Stimulated activated CD8-positive, alpha-beta memory T cell treated with anti-CD3 and anti-CD28 coated beads, Interleukin-15, amount 100 ng/mL, for 4 hours (primary cell): ENCODE data around the gene CD7.

Source experiments
- DNase-seq, 2 donors: peaks; one replicate each; pipeline ENCODE4 v3.0.0-alpha.2; 2020; ENCODE audit warnings: low read depth in 2 of 2

Gene CD7

DNA sequence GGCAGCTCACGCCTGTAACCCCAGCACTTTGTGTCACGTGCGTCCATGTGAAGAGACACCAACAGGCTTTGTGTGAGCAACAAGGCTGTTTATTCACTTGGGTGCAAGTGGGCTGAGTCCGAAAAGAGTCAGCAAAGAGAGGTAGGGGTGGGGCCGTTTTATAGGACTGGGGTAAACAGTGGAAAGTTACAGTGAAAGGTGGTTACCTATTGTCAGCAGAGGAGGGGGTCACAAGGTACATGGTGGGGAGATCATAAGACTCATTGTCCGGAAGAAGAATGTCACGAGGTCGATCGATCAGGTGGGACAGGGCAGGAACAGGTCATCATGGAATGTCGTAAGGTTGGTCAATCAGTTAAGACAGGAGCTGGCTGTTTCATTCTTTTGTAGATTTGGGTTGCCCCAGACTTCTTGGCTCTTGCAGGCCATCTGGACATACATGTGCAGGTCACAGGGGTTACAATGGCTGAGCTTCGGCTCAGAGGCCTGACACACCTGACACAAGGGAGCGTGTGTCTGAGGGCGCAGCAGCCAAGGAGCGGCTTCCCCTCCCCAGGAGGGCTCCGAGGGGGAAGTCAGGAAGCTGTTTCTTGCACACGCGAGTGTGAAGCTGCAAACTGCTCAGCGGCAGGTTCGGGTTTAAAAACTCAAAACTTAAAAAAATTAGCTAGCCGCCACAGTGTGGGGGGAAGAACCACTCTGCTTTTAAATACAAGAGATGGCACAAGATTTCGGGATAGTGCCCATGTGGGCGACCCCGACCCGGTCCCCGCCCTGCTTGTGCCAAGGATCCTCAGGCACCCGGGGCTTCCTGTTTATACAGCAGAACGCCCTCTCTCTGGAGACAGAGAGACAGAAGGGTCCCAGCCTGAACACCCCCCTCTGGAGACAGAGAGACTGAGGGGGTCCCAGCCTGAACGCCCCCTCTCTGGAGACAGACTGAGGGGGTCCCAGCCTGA lies 29.2 kb upstream of the CD7 start:
- DNase-seq = no peak

DNA sequence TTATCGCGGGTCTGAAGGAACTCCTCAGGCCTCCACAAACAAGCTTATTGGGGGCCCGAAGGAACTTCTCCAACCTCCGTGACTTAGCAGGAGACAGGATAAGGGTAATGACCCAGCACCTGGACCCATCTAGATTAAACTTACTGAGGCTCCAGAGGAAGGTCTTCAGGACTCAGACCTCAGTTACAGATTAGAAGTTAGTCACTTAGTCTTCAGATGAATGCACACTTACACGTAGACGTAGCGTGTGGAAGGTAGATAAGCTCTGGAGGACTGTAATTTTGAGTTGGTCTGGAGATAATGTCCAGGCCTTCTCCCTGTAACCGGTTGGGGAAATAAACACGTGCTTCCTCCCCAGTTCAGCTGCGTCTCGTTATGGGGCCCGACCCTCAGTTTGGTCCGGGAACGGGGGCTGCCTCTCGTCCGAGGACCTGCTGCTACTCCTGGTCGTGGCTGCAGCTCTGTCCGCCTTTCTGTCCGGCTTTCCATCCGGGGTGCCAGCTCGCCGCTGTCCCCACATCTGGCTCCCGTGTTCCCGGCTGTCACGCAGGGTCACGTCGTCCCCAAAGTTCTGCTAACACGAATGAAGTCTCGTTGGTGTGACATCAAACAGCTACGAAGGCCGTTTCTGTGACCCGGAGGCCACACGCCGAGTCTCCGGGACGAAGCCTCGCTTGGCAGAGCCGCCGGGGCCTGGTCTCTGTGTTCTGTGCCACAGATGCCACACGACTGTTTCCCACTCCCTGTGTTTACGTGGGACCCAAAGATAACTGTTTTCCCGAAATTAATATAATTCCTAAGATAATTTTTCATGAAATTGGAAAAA lies 28.0 kb upstream of the CD7 start:
- DNase-seq = no peak

DNA sequence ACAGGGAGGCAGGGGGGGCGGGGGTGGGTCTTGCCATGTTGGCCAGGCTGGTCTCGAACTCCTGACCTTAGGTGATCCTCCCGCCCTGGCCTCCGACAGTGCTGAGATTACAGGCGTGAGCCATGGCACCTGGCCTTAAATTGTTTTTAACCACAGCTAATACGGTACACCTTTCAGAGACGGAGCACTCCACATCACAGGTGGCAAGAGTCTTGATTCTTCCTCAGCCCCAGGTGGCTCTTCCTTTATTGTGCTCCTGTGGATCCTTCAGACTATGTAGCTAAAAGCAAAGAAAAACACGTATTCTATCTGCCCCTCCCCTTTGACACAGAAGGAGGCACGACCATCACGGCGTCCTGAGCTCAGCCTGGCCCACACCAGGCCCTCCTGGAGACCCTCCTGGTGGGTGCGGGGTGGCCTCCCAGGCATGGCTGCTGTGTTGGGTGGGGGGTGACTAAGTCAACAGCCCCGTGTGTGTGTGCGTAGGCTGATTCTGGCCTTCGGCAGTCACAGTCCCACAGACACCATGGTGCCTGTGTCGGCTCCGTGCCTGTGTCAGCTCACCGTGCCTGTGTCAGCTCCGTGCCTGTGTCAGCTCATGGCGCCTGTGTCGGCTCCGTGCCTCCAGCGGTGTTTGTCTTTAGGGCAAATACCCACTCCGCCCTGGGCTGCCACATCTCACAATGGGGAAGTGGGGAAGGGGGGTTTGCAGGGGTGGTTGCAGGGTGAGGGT lies 26.9 kb upstream of the CD7 start:
- DNase-seq = no peak

DNA sequence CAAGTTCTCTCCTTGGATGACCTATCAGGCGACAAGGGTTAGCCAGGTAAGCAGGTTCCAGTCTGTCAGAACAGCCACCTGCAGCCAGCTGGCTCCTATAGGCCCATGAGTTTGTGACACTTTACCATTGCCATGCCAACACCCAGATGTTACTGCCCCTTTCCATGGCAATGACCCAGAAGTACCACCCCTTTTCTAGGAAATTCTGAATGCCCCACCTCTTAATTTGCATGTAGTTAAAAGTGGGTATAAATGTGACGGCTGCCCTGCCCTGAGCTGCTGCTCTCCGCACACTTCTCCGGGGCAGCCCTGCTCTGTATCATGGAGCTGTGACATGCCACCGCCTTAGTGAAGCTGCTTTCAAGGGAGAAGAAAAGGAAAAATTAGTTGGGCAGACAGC lies 26.2 kb upstream of the CD7 start:
- DNase-seq = no peak

DNA sequence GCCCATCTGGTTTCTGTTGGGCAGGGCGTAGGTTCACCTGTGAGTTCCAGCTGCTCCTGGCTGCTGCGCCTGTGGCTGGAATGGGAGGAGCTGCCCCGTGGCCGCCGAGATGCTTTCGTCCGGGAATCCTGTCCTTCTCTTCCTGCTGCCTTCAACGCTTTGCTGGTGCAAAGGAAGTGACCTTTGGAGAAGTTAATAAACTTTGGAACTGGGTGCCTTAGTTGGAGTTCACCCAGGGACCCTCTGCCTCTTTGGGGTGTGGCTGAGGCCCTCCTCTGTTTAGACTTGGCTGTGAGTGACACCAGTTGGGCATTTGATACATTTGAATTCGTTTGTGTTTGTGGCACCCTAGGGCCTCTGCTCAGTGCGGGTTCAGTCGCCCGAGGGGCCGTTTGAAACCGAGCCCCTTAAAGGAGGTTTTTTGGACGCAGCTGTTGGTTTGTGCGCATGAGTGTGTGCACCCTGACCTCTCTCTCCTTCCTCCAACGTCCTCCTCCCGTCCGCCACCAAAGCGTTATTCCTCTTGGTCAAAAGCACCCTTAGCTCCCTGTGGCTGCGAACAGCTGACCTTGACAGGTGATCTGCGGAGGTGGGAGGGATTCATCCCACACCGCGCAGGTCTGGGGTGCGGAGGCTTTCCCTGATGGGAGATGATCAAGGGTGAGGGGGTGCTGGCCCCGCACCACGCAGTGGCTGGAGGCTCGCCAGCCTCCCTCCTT lies 25.1 kb upstream of the CD7 start:
- DNase-seq = no peak

DNA sequence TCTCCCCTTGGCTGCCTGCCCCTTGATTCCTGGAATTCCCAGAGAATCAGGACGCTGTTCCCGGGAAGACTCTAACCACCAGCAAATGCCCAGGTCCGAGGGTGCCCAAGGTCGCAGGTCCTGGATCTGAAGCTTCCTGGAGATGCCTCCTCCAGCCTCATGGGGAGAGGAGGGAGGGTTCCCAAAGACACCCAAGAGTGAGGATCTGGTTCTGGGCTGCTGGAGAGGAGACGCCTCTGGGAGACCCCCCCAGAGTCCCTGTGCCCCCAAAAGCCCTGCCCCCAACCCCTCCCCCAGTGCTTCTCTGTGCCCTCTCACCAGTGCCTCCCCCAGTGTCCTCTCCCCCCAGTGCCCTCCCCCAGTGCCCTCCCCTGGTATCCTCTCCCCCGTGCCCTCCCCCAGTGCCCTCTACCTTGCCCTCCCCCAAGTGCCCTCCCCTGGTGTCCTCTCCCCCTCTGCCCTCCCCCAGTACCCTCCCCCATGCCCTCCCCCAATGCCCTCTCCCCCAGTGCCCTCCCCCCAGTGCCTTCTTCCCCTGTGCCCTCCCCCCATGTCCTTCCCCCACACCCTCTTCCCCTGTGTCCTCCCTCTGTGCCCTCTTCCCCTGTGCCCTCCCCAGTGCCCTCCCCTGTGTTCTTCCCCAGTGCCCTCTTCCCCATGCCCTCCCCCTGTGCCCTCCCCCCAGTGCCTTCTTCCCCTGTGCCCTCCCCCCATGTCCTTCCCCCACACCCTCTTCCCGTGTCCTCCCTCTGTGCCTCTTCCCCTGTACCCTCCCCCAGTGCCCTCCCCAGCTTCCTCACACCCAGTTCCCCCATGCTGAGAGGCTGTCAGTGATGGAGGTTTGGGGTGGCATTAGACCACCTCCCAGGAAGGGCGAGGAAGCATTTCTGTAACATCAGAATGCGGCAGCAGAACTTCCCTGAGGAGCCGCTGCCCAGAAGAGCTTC lies 22.5 kb upstream of the CD7 start:
- DNase-seq = no peak

DNA sequence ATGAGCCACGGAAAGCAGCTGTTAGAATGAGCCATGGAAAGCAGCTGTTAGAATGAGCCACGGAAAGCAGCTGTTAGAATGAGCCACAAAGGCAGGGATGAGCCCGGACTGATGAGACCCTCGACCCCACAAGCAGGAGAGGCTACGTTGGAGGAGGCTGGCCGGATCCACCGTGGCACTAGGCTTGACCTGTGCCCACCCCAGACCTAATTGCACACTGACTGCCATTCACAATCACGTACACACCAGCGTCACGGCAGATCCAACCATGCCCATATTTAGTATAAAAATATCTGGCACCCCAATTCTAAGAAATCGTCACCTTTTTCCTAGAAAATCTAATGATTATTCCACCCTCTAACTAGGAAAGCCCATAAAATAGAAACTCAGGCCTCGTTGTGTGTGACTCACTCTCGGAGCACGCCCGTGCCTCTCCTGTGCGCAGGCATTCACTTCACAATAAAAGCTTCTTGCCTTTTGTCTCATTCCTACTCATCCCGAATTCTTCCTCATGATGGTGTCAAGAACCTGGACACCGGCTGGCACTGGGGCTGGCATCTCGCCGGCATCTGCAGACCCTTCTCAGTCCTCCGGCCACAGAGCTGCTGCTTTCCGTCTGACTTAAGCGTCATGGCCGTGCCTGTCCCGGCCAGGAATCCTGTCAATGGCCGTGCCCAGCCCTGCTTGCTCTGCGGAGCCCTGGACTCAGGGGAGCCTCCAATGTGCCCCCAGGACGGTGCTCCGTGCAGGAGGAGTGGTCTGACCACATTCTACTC lies 21.6 kb upstream of the CD7 start:
- DNase-seq = no peak

DNA sequence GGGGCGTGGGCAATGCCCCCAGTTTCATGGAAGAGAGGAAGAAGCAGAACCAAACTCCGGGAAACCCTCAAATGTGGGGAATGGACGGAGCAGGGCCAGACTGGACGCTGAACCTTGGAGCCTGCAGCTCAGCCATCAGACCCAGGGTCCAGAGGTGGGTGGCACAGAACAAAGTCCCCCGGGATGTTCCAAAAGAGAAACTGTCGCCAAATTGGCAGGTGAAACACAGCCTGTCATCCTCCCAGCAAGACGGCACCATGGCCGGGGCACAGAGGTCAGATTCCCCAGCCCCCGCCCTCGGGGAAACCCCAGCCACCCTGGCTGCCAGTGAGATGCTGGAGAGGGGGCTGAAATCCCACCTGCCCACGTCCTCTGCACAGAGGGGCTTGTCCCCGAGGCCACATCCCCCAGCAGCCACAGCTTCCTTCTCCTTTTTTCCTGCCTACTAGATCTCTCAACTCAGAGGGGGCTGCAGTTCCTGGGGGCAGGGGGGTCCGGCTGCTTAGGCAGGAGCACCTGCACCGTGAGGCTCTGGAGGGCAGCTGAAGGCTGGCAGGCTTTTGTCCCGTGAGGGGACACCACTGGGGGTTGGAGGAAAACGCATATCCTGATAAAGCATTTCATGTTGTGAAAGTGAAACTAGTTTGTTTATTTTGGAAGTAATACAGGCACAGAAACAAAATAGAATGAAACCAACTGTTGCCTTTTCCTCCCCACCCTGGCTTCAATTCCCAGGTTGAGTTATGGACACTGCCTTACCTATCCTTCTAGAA lies 17.4 kb upstream of the CD7 start:
- DNase-seq = no peak

DNA sequence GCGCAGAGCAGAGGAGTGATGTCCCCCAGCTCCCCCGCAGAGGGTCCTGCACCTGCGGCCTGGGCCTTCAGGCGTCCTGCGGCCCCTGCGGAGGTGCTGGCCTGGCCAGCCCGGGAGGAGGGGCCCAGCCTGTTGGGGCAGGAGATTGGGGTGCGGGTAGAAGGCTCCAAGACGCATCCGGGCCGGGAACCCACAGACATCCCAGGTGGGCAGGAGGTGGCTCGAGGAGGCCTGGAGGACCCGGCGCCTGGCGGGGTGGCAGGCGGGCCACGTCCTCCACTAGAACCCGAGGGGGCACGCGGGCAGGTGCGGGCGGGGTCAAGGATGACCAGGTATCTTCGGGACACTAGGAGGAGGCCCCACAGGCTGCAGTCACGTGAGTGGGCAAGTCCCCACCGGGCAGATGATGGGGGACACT lies 16.8 kb upstream of the CD7 start:
- DNase-seq = no peak

DNA sequence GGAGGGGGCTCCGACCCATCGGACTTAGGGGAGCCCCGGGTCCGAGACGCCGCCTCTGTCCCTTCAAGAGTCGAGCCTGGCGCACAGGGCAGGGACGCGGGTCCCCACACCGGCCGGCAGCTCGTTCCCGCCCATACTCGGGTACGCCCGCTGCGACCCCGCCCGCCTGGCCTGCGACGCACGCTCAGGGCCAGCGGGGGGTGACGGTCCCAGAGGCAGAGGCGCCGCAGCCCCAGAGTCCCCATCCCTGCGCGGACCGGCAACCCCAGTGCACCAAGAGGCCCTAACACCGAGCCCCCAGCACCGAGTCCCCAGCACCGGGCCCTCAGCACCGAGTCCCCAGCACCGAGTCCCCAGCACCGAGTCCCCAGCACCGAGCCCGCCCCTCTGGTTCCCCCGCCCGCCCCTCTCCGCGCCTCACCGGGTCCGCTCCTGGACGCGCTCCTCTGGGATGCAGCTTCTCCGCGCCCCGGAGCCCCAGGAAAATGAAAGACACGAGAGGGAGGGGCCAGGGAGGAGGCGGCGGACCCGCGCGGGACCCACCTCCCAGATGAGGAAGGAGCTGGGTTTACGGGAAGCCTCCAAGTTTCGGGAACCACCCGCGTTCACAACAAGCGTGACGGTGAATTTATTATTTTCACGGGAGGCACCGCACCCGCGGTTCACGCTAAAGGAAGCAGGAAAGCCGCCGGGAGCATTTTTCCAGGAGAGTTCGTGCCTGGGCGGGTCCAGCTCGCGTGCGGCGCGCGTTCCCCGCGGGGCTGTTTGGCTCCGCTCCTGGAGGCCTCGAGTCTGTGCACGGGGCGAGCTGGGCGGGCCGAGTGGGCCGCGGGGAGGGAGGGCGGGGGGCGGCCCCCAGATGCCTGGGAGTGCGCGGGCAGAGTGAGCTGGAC lies 16.1 kb upstream of the CD7 start, which contains the start of gene SECTM1:
Gene SECTM1, minus strand, starts transcription at position 488 of the 893 bp plus-strand sequence. CDS start 6,526 bp downstream, outside the sequence.
- DNase-seq = no peak

DNA sequence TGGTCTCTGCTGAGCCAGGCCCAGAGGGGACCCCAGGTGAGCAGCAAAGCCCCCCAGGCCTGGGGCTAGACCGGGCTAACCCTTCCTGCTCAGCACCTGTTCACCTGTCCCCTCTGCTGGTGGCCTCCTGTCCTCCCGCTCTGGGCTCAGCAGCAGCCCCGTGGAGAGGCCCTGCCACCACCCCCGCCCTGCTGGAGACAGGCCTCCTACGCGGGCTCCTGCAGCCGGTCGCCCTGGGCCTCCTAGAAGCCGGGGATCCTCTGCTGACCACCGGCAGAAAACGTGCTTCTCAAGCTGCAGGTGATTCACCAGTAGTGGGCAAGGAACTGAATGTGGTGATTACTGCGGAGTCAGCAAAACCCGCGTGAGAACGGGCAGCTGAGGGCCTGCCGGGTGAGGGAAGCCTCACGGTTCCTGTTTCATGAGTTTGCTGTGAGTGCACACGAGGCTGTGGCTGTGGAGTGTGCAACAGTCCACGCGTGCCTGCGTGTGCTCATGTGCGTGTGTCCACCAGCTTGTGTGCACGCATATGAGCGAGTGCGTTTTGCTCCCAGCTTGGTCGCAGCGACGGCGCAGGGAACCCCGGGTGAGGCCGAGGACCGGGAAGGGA lies 15.4 kb upstream of the CD7 start:
- no peak for DNase-seq

DNA sequence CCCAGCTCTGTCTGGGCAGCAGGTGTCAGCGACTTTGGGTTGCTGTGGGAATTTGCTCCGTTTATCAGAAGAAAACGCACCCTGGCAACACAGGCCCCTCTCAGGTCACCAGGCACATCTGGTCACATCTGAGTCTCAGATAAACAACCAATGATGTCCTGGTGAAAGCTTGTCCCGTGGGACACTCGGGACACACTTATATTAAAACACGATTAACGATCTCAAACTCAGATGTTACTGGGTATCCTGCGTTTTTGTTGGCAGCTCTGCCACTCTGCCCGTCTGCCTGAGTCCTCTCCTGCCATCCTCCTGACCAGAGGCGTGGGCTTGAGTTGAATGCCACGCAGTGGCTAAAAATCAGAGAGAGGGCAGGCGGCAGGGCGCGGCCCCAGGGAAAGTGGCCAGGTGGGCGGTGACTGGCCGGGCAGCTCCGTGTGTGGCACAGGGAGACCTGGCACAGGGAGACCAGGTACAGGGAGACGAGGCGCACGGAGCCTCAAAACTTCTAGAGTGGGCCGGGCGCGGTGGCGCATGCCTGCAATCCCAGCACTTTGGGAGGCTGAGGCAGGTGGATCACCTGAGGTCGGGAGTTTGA lies 14.0 kb upstream of the CD7 start:
- no peak for DNase-seq

DNA sequence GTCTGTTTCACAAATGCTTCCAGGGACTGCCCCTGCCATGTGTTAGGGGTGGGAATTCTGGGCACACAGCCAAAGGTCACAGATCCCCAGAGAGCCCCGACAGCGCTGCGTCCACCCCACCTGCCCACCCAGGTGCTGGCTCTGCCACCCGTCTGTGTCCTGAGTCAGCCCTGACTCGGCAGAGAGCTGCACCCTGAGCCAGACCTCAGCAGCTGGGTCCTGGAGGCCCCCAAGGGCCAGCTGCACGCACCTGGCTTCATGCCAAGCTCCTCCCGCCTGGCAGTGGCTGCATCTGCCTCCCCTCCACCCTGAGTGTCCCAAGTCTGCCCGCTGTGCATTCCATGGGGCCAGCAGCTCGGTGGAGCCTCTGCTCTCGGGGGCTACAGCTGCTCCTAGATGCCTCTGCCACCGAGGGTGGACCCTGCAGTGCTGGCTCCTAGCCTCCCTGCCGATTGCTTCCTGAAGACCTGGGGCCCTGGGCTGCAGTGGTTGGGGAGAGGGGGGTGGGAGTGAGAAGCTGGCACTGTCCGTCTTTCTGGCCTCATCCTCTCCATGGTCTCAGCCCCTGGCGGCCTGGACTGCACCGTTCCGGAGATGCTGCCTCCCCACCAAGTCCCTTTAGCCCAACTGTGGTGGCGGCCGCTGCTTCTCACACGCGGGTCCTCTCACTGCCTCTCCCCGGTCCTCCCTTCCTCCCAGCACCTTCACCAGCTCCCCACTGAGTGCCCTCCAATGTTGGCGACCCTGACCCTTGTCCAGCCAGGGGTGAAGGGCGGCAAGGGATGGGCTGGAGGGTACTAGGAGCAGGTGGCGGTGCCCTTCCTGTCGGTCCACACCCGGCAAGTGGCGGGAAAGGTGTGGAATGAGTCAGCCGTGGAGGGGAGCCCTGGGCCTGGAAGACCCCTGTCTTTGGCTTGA lies 13.2 kb upstream of the CD7 start:
- DNase-seq = no peak

DNA sequence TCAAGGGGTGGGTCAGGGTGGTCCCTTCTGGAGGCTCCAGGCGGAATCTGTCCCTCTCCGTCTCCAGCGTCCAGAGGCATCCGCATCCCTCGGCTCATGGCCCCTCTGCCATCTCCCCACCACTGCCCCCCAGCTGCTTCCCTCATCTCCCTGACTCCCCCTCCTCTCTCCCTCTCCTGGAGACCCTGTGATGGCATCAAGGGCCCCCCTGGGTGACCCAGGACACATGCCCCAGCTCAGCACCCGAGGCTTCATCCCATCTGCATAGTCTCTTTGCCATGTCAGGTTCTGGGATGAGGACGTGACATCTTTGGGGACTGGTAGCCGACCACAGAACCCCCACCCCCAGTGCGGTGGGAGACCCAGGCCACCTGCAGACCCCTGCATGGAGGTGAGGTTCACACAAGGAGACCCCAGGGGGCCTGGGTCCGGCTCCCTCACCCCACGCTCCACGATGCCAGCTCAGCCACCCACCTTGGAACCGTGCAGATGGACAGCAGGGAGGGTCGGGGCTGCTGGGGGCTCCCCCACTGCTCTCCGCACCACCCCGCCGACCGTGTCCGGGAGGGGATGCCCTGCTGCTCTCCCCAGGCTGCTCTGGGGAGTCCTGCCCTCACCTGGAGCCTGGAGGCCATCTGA lies 12.4 kb upstream of the CD7 start:
- DNase-seq = no peak

DNA sequence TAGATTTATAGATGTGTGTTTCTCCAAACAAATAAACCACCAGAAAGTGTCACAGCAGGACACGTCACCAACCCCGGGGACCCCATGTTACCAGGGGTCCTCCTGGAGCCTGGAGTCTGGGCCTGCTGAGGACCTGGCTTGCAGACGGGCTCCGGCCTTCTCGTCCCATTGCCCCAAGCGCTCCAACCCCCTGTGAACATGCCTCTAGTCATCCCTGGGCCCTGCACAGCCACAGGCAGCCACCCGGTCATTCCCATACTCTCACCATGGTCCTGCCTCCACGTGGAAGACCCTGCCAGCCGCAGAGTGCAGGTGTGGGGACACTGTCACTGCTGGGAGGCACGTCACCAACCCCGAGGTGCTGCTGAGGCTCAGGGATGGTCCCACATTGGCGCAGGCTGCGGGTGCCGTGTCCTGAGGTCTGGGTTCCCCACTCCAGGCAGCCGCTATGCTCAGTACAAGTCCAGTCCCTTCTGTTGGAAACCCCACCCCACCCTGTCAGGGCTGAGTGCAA lies 11.6 kb upstream of the CD7 start:
- DNase-seq = no peak
